ENCODE results near the gene PHLDA2.

Gene PHLDA2

GRCh38 chr11:2919188-2919587 lies 10.0 kb downstream of the PHLDA2 start:
- Histone ChIP-seq H3K4me1 (ENCODE audit: control insufficient read depth, insufficient read depth, low read length) (no peaks in the 10 kb centered on the region), H3K27ac (ENCODE audit: extremely low read depth, low read depth, low read length) (no peak overlapping the region), H3K36me3 (ENCODE audit: control insufficient read depth in 2 of 2, insufficient read depth in 1 of 2, low read length in 2 of 2) (no peaks in the 10 kb centered on the region), H3K4me3 (ENCODE audit: low read depth, low read length) (no peak overlapping the region), H3K9me3 (ENCODE audit: control insufficient read depth, insufficient read depth, low read depth, low read length) (no peaks in the 10 kb centered on the region)
- POLR2A ChIA-PET, result interaction anchor here (0.7 to 2.9 kb wide), 3 partner anchors 10 to 474 kb away, joined by 5 to 11 read pairs (median 9); partner anchors contain the start of gene PHLDA2
- CTCF ChIA-PET, result interaction anchor here (1.5 kb wide), 1 partner anchor 28 kb away, joined by 6 read pairs; no protein-coding TSS in a partner anchor
- no peak for TF ChIP-seq KLF9 (tag by site-specific recombination; IDR thresholded peaks at IDR 0.05; ENCODE audit: low read depth)
- no peak for TF ChIP-seq KLF7 (tag by site-specific recombination; IDR thresholded peaks at IDR 0.05; ENCODE audit: borderline replicate concordance)
- no peak for TF ChIP-seq CTCF (tag by site-specific recombination; IDR thresholded peaks at IDR 0.05)
- TF ChIP-seq ZNF292 (tag by site-specific recombination; IDR thresholded peaks at IDR 0.05; ENCODE audit: borderline replicate concordance, low read depth), result no peak
- no peak for TF ChIP-seq ZNF335 (tag by site-specific recombination; conservative IDR thresholded peaks at IDR 0.05)
- no peak for TF ChIP-seq ZNF654 (tag by site-specific recombination; IDR thresholded peaks at IDR 0.05; ENCODE audit: low read depth)
- no peak for TF ChIP-seq ZFHX2 (tag by site-specific recombination; conservative IDR thresholded peaks at IDR 0.05)
- TF ChIP-seq ZNF701 (tag by site-specific recombination; IDR thresholded peaks at IDR 0.05), result no peak
- no peak for TF ChIP-seq ZNF837 (tag by site-specific recombination; IDR thresholded peaks at IDR 0.05)
- TF ChIP-seq ZNF626 (tag by site-specific recombination; IDR thresholded peaks at IDR 0.05), result no peak

- Histone ChIP-seq H3K4me1 (ENCODE audit: control insufficient read depth, insufficient read depth, low read length) (no peaks in the 10 kb centered on the region), H3K9me3 (ENCODE audit: control insufficient read depth, insufficient read depth, low read depth, low read length) (no peaks in the 10 kb centered on the region), H3K36me3 (ENCODE audit: control insufficient read depth in 2 of 2, insufficient read depth in 1 of 2, low read length in 2 of 2) (no peaks in the 10 kb centered on the region), H3K27ac (ENCODE audit: extremely low read depth, low read depth, low read length) (no peak overlapping the region), H3K4me3 (ENCODE audit: low read depth, low read length) (no peak overlapping the region)
- ChIA-PET CTCF (interaction anchor here (0.6 to 1.5 kb wide), 3 partner anchors 12 to 27 kb away, joined by 3 to 6 read pairs (median 4); no protein-coding TSS in a partner anchor), POLR2A (interaction anchor here (2.9 kb wide), 1 partner anchor 11 kb away, joined by 11 read pairs; the partner anchor contains the start of gene PHLDA2)
- TF ChIP-seq ZNF398 (tag by site-specific recombination; IDR thresholded peaks at IDR 0.05) (no peak), ZNF560 (tag by site-specific recombination; IDR thresholded peaks at IDR 0.05; ENCODE audit: borderline replicate concordance) (no peak), ZNF449 (tag by site-specific recombination; IDR thresholded peaks at IDR 0.05) (no peak), BCL11B (tag by site-specific recombination; IDR thresholded peaks at IDR 0.05; ENCODE audit: low read depth) (no peak), ZNF324 (tag by site-specific recombination; IDR thresholded peaks at IDR 0.05) (no peak), GLI2 (tag by site-specific recombination; IDR thresholded peaks at IDR 0.05; ENCODE audit: borderline replicate concordance, low read depth) (no peak), ZNF596 (tag by site-specific recombination; IDR thresholded peaks at IDR 0.05) (no peak)
- TF ChIP-seq, protein P1, sequence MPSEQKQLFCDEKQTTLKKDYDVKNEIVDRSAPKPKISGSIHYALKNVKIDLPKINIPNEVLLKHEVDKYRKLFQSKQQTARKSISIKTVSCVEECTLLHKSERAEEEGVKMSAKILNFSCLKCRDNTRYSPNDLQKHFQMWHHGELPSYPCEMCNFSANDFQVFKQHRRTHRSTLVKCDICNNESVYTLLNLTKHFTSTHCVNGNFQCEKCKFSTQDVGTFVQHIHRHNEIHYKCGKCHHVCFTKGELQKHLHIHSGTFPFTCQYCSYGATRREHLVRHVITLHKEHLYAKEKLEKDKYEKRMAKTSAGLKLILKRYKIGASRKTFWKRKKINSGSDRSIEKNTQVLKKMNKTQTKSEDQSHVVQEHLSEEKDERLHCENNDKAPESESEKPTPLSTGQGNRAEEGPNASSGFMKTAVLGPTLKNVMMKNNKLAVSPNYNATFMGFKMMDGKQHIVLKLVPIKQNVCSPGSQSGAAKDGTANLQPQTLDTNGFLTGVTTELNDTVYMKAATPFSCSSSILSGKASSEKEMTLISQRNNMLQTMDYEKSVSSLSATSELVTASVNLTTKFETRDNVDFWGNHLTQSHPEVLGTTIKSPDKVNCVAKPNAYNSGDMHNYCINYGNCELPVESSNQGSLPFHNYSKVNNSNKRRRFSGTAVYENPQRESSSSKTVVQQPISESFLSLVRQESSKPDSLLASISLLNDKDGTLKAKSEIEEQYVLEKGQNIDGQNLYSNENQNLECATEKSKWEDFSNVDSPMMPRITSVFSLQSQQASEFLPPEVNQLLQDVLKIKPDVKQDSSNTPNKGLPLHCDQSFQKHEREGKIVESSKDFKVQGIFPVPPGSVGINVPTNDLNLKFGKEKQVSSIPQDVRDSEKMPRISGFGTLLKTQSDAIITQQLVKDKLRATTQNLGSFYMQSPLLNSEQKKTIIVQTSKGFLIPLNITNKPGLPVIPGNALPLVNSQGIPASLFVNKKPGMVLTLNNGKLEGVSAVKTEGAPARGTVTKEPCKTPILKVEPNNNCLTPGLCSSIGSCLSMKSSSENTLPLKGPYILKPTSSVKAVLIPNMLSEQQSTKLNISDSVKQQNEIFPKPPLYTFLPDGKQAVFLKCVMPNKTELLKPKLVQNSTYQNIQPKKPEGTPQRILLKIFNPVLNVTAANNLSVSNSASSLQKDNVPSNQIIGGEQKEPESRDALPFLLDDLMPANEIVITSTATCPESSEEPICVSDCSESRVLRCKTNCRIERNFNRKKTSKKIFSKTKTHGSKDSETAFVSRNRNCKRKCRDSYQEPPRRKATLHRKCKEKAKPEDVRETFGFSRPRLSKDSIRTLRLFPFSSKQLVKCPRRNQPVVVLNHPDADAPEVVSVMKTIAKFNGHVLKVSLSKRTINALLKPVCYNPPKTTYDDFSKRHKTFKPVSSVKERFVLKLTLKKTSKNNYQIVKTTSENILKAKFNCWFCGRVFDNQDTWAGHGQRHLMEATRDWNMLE (tag by site-specific recombination; conservative IDR thresholded peaks at IDR 0.05; ENCODE audit: low read depth), result no peak
These were observed 11.3 kb downstream of the PHLDA2 start for GRCh38 chr11:2917842-2918490.
